ACHN (cell line): ENCODE measurements around the gene MYBBP1A.

Source experiments
- DNase-seq: peaks from one replicate; pipeline ENCODE4 v3.0.0-alpha.2; 2015
- in situ Hi-C: cut with HindIII; loops from 2 replicates; pipeline ENCODE4 v1.10.0; 2017; ENCODE audit warnings: low sequenced_read_pairs, low pct_ligation_motif_present, low pct_unique_long_range_greater_than_20kb

Gene MYBBP1A

DNA sequence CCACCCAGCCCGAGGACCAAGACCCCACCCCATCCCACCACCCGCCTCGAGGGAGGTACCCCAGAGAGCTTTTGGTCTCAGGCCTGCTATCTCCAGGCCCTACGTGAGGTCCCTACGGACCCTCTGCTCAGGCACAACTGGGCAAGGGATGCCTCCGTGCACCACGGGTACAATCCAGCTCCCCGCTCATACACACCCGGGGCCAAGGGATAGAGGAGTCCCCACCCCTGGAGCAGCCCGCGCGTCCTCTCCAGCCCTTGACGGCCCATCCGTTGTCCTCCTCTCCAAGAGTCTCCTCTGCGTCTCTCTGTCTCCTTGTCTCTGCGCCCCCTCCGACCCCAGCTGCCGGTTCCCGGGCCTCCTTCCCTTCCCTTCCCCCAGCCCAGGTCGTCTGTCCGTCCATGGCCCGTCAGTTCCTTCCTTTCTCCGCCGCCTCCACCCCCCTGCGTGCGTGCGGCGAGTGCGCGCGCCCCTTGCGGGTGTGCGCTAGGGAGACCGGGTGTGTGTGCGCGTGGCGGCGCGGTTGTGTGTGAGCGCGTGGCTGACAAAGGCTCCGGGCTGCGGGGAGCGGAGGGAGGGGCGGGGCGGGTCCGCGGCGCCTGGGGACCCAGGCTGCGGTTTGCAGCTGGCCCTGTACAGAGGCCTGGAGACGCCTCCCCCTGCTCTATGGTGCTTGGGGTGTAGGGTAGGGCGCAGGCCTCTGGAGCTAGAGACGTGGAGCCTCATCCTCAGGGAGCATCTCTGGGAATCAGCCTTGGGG lies 55.6 kb downstream of the MYBBP1A start:
- DNase-seq = peak; percentile 50
- in situ Hi-C loops = loop anchor here (5.0 kb wide), 1 partner anchor 77 kb away; no protein-coding TSS in a partner anchor

GRCh38 chr17:4498461-4499397 lies 56.5 kb downstream of the MYBBP1A start, which contains the start of gene SPNS2:
TSS of gene SPNS2 (plus strand) at chr17:4498881. CDS start at chr17:4499048, 167 bp downstream.
- in situ Hi-C loops = loop anchor here (5.0 kb wide), 1 partner anchor 76 kb away; no protein-coding TSS in a partner anchor
- DNase-seq = peak; percentile 84

- DNase-seq = peak; percentile 99
- in situ Hi-C loops = loop anchor here (5.0 kb wide), 1 partner anchor 75 kb away; no protein-coding TSS in a partner anchor
These were observed 57.9 kb downstream of the MYBBP1A start for GRCh38 chr17:4497101-4497824.

GRCh38 chr17:4492721-4493561 lies 62.2 kb downstream of the MYBBP1A start:
- in situ Hi-C loops = no loop called here
- peak; percentile 82 for DNase-seq

- DNase-seq = no peak
- in situ Hi-C loops = no loop called here
These were observed 64.5 kb downstream of the MYBBP1A start for GRCh38 chr17:4490637-4491061.

DNA sequence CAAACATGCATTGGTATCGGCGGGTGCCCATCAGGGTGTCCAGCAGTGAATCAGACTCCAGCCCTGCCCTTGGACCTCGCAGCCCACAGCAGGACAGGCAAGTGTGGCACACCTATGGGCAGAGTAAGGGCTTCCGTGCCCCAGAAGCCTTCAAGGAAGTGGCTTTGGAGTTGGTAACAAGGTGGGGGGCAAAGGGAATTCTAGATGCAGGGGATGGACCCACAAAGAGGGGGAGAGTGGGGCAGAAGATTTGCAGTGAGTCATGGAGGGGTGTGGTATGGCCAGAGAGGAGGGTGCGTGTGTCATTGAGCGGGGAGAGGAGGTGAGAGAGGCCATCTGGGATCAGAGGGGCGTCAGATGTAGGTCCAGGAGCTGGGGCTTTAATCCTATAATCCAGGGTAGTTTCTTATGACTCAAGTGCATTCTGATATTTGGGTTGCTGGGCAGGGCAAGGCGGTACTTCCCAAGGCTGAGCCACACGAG lies 65.0 kb downstream of the MYBBP1A start:
- in situ Hi-C loops = no loop called here

DNA sequence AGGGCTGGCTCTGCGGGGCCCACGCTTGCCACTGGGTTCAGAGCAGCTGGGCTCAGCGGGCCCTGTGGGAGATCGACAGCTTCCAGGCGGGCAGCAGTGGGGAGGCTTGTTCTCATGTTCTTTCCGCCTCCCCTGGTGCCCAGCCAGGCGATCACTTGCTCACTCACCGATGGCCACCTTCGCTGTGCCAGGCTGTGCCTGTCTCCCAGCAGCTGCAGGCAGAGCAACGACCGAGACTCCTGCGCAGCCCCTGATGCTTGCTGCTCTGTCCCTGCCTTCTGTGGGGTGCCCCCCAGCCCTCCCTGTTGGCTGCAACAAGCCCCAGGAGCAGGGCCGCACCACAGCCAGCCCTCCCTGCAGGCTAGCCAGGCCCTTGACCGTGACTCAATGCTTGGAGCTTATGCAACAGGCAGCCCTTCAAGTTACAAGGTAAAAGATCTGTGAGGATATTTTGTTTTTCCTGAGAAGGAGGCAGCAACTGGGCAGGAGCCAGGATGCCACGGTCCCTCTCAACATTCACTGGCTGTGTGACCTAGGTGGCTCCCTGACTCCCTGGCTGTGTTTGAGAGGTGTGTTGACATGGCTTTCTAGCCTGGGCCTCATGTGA lies 66.1 kb downstream of the MYBBP1A start:
- in situ Hi-C loops = no loop called here
- DNase-seq = peak; percentile 30

More for the DNA sequence above, 65.0 kb downstream of the MYBBP1A start:
- peak; percentile 23 for DNase-seq
